HS-27A (cell line): ENCODE results near the gene P2RX5.

Source experiments
- DNase-seq: peaks from one replicate; pipeline ENCODE4 v3.0.0-alpha.2; 2012; ENCODE audit warnings: low read depth, missing footprints

P2RX5 gene

DNA sequence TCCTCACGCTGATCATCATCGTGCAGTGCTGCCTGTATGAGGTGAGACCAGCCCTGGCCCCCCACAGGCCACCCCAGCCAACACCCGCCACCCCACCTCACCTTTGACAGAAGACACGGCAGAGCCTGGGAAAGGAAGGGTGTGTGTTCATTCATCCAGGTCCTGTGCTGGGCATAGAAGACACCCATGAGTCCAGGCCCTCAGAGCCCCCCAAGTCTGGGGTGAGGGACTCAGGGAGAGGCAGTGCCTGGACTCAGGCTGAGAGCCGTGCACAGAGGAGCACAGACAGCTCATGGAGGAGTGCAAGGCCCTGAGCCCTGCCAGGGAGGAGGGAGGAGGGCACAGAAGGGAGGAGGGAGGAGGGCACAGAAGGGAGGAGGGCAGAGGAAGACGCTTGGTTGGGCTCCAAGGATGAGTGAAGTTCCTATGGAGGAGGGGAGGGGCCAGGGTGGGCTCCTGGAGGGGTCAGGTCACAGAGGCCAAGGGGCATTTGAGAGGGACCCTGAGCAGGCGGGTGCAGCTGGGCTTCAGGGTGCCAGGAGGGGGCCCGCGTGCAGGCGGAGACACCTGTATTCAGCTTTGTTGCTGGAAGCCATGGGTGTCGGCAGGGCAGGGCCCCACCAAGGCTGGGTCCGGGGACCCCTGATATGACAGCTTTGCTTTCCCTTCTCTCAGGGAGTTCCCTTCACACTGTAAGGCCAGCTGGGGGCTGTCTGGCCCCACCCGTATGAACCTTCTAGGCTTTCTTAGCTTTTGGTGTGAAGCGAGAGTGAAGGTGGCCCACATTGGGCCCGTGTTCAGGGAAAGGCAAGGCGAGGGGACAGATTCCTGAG, 39.0 kb downstream of the P2RX5 start:
- no peak for DNase-seq

GRCh38 chr17:3656353-3656752, 39.6 kb downstream of the P2RX5 start:
- no peak for DNase-seq

DNA sequence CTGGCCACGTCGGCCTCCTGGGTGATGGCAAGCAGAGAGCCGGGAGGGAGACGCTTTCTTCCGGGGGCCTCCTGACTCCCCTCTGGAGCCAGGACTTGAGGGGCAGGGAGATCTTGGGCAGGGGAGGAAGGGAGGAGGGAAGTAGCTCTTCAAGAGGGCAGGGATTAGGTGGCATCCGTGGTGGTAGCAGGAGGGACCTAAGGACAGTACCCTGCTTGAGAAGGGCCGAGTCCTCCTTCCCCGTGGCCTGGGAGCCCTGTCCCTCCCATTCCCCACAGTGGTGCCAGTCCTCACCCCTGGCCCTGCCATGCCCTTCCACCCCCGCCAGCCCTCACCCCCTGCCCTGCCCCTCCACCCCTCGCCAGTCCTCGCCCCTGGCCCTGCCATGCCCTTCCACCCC, 40.2 kb downstream of the P2RX5 start:
- no peak for DNase-seq

DNA sequence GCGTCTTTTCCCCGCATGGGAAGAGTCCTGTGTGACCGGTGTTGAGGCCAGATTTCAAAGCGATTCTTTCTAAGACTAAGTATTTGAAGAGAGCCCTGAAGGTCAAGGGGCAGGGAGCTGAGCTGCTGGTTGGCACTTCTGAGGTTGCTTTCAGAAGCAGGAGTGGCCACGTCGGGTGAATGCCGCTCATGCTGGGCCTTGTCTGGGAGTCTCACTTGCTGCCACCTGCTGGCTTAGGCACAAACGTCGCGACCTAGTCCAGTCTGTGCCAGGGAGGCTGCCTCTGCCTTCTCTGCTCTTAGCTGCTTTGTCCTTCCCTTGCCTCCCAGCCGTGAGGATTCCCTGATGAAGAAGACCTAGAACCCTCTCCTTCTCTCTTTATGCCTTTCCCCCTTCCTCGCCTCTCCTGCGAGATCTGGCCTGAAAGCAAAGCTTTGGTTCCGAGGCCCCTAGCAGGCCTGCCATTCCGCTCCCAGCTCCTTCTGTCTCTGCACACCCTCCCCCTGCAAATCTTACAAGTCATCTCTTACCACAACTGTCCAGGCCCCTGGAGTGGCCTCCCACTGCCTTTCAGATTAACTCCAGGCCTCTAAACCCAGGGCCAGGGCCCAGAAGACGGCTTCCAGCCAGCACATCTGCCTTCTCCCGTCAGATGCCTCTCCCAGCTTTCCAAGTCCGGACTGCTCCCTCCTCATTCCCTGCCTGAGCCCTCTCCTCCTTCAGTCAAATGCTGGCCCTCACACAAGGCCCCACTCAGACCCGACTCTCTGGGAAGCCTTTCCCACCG, 48.0 kb downstream of the P2RX5 start:
- DNase-seq, result no peak

GRCh38 chr17:3647251-3647650, 48.7 kb downstream of the P2RX5 start:
- no peak for DNase-seq

- DNase-seq, result no peak
Measured at GRCh38 chr17:3645310-3645709, 50.6 kb downstream of the P2RX5 start.

GRCh38 chr17:3643889-3644349, 52.0 kb downstream of the P2RX5 start:
- DNase-seq, result no peak

- no peak for DNase-seq
Measured at GRCh38 chr17:3641717-3642486, 54.1 kb downstream of the P2RX5 start.

GRCh38 chr17:3641014-3641413, 54.9 kb downstream of the P2RX5 start:
- no peak for DNase-seq

DNA sequence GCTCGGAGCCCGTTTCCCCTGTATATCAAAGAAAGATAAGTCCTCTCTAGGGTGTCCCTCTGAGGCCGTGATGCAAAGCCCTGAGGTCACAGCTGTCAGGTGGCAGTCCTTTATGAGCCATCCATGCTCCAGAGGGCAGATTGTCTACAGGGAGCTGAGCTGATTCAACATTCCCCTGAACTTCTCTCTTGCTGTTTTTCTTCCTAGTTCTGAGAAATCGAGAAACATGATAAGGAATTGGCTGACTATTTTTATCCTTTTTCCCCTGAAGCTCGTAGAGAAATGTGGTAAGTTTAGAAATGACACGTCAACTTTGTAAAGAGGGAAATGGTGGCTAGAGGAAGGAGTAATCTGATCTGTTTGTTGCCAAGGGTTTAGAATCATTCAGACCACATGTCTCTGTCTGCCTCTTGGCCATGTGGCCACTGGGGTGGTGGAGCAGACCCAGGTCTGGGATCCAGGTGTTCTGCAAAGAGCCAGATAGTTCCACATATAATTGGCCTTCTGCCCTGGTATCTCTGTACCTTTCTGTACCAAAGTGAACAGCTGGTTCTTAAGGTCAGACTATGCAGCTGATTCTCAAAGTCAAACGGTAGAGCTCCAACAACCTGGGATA, 55.9 kb downstream of the P2RX5 start:
- DNase-seq, result no peak

DNA sequence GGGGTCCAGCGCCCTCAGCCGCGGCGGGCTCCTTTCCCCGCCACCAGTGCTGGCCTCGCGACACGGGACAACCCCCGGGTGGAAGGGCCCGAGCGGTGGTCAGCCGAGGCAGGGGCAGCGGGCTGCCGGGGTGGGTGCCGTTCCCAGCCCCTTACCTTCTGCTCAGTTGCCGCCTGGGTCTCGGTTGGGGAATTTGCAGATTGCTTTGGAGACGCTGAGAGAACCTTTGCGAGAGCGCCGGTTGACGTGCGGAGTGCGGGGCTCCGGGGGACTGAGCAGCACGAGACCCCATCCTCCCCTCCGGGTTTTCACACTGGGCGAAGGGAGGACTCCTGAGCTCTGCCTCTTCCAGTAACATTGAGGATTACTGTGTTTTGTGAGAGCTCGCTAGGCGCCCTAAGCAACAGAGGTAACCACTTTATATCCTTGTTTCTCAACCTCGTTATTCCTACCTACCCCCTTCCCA, 59.0 kb downstream of the P2RX5 start:
- DNase-seq, result no peak

DNA sequence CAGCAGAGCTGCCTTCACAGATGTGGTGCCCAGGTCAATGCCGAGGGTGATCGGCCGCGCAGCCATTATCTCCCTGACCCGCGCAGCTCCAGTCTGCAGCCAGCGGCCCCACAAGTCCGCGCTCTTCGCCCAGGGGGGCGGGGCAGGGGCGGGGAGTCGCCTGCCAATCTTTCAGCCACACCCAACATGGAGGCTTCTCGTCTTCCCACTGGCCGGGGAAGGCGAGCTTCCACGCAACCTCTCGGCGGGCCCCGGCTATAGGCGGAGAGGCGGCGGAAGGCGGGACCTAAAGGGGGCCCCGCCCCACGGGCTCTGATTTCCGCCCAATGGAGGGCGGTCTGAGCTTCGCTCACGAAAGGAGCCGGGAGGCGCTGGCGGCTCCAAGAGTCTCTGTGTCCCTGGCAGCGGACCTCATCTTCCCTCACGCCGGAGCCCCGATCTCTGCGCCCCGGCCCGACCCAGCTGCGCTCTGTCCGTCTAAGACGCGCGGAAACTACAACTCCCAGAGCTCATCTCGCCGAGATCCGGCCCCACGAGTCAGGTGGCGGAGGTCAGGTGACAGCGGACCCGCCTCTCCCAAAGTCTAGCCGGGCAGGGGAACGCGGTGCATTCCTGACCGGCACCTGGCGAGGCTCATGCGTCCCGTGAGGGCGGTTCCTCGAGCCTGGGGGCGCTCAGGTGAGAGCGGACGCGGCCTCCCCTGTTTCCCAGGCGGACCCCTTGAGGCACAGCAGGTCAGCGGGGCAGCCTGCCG, 59.6 kb downstream of the P2RX5 start, which contains the start of the genes CTNS and SHPK:
CTNS (plus strand) TSS at position 607 of the 754 bp plus-strand sequence. CDS start 3,447 bp downstream, outside the sequence.
SHPK (minus strand) TSS at position 97 of the 754 bp plus-strand sequence; CDS start at position 66, 31 bp downstream.
- DNase-seq, result peak; percentile 48

GRCh38 chr17:3635474-3636153, 60.3 kb downstream of the P2RX5 start:
- DNase-seq, result no peak

- DNase-seq, result no peak
Measured at GRCh38 chr17:3632287-3632686, 63.7 kb downstream of the P2RX5 start.

- DNase-seq, result no peak
Measured at GRCh38 chr17:3630781-3631180, 65.2 kb downstream of the P2RX5 start.

GRCh38 chr17:3627769-3628167, 68.2 kb downstream of the P2RX5 start:
- no peak for DNase-seq

GRCh38 chr17:3626831-3627768, 68.9 kb downstream of the P2RX5 start:
- no peak for DNase-seq
